GM18858 (cell line): ENCODE measurements around the gene ME1.
A peak's percentile ranks its signal among the peaks of the same experiment; 100 is the strongest.
"Not testable (repeated sequence)": the region's sequence is repeated elsewhere in the genome, so short reads cannot be mapped to it uniquely, and the experiment has no call there.

Source experiments
- ATAC-seq: cut with Tn5 transposase; IDR thresholded peaks from one replicate; pipeline ENCODE4 v1.9.1; 2021; ENCODE audit not compliant: unreplicated experiment

ME1 gene

DNA sequence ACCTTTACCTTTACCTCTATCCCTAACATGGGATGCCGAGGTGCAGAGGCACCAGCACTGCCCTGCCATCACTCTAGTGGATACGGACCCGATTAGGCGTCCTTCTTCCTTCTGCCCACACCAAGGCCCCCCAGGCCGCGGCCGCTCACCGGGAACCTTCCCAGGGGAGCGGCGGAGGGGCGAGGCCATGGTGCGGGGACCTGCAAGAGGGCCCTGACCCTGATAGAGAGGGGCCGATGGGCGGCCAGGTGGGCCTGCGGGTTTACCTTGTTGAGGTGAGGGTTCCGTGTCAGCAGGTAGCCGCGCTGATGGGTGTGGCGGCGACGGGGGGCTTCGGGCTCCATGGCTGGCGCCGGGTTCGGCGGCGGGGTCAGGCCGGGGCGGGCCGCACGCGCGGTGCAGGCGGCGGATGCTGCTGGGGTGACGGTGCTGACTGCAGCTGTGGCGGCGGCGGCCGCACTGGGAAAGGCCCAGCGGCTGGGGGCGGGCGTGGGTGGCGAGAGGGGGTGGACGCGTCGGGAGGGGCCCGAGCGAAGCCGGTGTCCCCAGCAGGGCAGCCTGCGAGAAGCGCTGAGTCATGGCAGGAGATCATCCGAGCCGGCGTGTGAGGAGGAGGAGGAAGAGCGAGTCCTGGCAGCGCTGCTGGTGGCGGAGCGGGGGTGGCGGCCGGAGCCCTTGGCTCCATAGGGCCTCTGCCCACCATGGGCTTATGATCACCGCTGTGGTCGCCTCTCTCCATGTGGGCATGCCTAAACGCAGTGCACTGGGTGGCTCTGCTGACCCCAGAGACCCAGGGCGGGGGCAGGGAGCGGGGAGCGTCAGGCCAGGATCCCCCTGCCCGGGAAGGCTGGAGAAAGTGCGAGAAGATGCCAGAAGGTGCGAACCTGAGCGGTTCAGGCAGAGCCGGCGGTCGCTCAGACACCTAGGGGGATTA, at the start of gene ME1:
Gene ME1 (minus strand): TSS at position 441 of the 934 bp plus-strand sequence. CDS start 97 bp downstream, at position 344.
- peak; percentile 64 for ATAC-seq

DNA sequence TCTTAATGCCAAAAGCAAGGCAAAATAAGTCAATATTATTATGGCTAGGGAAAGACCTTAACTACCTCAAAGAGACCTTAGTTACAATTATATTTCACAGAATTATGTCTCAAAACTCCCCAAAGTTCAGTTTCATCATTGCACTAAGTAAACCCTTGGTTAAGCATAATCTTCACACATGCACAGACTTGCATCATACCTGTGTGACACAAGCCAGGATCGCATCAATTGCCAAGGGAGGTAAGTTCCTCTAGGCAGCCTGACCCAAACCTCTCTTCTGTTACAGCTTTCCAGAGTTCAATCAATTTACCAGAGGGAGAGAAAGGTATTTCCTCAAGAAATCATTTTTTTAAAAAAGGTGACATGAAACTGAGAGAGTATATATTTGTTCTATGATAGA, 49.6 kb upstream of the ME1 start:
- no peak for ATAC-seq

DNA sequence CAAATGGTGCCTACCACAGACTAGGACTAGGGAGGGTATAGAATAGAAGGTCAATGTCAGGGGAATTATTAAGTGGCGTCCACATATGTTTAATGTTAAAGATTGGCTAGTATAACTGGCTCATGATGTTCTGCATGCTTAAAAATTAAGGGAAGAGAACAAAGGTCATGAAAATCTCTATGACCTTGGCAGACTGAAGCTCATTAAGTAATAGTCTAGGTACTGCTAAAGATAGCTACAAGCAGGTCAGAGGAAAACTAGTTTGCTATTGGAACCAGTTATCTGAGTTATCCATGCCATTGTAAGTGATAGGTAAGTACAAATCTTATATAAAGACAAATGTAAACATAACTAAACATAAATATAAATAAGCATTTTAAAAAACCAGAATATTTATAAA, 48.5 kb upstream of the ME1 start:
- no peak for ATAC-seq

DNA sequence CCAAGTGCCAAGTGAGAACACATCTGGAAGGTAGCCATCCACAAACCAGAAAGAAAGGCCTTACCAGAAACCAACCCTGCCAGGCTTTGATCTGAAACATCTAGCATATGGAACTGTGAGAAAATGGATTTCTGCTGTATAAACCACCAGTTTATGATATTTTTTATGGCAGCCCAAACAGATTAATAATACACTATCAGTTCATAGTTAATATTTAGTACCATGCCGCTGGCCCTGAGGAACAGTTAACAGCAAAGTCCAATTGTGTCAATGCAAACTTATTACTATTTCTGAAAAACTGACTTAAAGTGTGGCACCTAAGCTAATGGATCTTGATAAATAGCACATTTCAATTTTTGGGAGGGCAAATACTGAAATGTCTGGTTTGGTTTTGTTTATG, 46.1 kb upstream of the ME1 start:
- ATAC-seq, result no peak

DNA sequence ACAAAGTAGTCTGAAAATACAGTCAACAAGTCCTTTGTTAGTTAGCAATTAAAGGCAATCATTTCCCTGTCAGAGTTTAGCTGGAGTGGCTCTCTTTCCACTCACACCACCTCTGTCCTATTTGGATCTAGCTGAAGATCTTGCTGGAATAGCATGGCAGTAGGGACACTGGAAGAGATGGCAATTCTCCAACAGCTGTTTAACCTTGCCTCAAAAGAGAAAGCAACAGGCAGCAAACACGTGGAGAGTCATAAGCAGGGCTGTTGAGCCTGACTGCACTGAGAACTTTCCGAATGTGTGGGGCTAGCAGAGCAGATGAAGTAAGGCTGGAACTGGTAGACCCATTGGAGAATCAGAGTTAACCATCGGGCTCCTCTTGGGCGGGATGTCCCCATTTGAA, 43.5 kb upstream of the ME1 start:
- ATAC-seq, result no peak

DNA sequence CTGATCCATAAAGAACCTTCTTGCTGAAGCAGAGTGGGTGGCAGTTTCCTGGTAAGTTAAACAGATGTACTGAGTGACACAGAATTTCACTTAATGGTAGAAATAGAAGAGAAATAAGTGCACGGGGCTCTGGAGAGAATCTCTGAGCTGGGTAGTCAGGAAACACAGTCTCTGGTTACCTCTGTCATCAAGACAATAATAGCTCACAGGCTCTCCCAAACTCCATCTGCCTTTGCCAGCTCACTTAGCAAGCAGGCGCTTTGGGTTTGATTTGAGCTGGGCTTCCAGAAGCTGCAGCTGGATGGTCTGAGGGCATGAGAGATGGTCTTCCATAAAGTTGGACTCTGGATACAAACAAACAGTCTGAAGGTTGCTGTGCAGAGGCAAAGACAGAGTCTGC, 41.9 kb upstream of the ME1 start:
- ATAC-seq, result no peak

DNA sequence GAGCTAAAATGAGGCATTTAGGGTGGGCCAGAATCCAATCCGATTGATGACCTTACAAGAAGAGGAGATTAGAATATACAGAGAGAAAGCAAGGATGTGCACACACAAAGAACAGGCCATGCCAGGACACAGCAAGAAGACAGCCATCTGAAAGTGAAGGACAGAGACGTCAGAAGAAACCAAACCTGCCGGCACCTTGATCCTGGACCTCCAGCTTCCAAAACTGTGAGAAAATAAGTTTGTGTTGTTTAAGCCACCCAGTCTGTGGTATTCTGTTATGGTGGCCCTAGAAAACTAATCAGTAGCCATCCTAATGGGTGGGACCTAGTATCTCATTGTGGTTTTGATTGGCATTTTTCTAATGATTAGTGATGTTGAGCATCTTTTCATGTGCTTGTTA, 39.7 kb upstream of the ME1 start:
- no peak for ATAC-seq

DNA sequence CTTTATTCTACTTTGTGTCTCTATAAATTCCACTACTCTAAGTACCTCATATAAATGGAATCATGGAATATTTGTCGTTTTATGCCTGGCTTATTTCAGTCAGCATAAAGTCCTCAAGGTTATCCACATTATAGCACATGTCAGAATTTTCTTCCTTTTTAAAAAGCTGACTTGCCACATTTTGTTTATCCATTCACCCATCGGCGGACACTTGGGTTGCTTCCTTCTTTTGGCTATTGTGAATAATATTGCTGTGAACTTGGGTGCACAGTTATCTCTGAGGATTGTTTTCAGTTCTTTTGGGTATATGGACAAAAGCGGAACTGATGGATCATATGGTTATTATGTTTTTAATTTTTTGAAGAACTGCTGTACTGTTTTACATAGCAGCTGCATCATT, 39.1 kb upstream of the ME1 start:
- no peak for ATAC-seq

DNA sequence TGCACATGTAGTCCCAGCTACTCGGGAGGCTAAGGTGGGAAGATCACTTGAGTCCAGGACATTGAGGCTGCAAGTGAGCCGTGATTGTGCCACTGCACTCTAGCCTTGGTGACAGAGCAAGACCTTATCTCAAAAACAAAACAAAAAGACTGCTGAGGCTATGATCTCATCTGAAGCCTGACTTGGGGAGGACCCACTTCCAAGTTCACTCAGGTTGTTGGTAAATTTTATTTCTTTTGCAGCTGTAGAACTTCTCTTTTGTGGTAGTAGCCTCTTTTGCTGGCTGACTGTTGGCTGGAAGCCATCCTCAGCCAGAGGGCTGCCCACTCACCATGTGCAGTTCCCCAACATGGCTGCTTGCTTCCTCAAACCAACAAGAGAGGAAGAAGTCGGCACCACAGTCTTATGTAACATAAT, 36.8 kb upstream of the ME1 start:
- ATAC-seq, result no peak

DNA sequence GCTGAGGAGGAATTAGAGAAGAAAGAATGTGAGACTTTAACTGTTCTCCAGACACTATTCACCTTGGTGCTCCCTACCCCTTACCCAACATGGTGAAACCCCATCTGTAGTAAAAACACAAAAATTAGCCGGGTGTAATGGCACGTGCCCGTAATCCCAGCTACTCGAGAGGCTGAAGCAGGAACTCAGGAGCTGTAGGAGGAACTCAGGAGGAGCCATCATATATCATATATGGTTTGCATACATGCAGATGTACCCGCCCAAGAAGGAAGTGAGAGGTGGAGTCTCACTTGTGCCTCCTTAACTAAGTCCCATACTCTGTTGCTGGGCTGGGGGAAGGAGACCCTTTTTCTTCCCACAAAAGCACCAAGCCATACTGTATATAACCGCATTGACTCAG, 35.5 kb upstream of the ME1 start:
- no peak for ATAC-seq

DNA sequence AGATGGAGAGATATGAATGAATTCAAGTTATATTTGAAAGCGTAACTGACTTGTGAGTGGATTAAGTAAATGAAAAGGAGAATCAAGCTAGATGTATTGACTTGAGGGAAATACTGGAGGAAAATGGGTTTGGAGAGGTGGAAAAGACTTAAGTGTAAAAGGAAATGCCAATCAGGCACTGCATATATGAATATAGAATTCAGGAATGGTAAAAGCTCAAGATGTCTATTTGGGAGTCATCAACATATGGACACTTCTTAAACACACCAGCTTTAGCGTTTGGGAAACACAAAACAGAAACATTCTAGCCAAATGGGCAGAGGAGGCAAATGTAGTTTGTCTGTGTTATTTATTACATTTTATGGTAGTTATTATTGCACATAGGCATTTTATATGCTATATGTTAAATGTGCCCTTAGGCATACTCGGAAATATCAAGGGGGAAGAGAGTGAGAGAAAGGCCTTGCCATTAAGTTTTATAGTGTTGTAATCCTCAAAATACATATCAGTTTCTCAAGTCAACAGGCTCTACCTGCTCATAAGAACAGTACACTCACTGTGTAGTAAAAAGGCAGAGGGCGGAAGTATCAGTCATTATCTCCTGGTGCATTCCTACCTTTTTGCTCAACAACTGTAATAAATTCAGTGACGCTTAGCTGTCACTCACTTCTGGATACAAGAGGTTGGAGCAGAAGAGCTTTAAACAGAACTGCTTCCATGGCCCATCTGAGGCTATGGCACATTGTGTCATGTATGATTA, 33.7 kb upstream of the ME1 start:
- ATAC-seq, result no peak

DNA sequence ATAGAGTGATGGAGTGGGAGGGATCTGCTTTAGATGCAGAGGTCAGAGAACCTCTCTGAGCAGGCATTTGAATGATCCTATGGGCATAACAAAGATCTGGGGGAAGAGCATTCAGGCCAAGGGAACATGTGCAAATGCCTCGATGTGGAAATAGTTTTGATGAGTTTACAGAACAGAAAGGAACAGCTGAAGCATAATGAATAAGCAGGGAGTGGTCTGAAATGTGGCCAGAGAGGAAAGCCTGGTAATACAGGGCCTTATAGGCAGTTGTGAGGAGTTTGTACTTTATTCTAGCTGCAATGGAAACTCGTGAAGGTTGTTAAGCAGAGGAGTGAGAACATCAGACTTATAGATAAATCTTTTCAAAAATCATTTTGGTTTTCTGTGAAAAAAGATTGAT, 33.0 kb upstream of the ME1 start:
- ATAC-seq, result no peak

DNA sequence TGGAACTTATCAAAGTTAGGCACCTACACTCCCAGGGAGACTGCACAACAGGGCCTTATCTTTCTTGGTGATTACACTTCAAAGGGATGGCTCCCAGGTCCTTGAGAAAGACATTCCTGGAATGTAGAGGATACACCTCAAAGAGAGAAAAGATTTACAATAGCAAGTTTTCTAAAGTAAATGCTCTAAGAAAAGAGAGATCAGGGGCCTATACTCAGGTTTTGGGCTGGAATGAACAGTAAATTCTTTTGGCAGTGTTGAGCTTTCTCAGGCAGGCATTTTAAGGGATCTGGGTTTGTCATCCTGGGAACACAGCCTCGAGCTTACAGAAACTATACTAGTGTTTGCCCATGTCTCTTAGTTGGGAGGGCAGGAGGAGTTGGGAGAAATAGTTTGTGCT, 31.7 kb upstream of the ME1 start:
- ATAC-seq, result no peak

DNA sequence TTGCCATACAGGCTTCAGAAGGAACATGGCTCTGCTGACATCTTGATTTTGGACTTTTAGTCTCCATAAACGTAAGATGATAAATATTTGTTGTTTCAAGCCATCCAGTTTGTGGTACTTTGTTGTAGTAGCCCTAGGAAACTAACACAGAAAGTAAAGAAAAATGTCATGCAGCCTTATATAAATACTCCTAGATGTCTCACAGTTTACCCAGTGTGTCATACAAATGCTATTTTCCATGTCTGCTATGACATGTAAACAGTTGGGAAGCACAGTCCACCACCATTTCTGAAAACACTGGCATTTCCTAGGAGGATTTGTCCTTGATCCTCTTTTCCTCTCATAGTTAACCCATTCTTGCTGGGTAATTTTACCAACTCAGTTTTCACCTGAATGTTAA, 30.6 kb upstream of the ME1 start:
- ATAC-seq, result no peak

DNA sequence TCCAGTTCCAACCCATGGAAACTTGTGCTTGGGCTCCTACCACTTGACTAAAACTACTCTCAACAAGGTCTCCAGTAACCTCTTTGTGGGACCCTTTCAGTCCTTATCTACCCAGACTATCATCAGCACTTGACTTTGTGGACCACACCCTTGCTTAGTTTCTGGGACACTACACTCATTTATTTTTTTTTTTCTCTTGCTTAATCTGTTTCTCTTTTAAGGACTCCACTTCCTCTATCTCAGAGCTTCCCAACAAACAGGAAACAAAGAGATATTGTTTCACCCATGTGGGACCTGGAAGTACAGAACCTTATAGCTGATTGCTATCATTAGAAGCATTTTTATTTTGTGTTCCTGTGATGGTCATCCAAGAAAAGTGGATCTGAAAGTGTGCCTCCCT, 28.8 kb upstream of the ME1 start:
- no peak for ATAC-seq

DNA sequence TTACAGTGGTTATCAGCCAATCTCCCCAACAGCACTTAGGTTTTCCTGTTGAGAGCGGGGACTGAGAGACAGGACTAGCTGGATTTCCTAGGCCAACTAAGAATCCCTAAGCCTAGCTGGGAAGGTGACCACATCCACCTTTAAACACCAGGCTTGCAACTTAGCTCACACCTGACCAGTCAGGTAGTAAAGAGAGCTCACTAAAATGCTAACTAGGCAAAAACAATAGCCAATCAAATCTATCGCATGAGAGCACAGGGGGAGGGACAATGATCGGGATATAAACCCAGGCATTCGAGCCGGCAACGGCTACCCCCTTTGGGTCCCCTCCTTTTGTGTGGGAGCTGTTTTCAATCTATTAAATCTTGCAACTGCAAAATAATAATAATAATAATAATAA, 19.2 kb upstream of the ME1 start:
- not testable (repeated sequence) for ATAC-seq

DNA sequence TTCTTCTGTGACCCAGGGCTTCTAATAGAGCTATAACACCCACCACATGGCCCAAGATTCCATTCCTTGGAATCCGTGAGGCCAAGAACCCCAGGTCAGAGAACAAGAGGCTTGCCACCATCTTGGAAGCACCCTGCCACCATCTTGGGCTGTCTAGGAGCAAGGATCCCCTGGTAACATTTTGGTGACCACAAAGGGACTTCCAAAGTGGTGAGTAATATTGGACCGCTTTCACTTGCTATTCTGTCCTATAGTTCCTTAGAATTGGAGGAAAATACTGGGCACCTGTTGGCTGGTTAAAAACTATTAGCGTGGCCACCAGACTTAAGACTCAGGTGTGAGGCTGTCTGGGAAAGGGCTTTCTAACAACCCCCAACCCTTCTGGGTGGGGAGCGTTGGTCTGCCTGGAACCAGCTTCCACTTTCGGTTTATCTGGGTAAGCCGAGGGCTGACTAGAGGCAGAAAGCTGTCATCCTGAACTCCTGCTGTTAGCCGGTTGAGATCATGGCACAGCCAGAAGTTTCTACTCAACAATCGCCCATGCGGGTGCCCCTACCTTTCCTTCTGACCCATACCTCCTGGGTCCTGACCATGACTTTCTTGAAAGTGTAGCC, 13.3 kb upstream of the ME1 start:
- not testable (repeated sequence) for ATAC-seq

DNA sequence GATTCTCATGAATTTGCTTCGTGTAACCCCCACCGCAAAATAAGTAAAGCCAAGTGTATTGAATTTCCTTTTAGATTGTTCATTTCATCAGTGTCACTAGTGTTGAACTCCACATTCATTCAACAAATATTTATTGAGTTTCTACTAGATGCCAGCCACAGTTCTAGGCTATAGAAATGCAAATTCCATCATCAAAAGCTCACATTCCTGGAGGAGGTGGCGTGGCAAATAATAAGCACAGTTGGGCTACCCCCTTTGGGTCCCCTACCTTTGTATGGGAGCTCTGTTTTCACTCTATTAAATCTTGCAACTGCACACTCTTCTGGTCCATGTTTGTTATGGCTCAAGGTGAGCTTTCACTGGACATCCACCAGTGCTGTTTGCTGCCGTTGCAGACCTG, 12.7 kb upstream of the ME1 start:
- ATAC-seq, result no peak

DNA sequence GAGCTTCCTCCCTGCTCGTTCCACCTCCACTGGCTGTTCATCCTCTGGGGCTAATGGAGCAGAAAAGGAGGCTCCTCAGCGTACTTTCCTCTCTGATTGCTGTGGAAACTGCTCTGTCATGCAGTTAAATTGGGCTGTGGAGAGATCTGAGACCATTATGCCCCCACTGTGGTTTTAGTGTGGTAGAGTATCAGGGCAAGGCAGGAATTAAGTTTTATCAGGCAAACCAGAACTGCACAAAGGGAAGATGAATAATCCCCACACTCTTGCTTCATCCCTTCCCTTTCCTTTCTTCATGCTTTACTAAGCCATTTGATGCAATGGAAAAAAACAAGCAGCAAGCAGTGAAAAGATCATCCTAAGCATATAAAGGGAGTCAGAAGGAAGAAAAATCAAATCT, 11.9 kb upstream of the ME1 start:
- no peak for ATAC-seq

DNA sequence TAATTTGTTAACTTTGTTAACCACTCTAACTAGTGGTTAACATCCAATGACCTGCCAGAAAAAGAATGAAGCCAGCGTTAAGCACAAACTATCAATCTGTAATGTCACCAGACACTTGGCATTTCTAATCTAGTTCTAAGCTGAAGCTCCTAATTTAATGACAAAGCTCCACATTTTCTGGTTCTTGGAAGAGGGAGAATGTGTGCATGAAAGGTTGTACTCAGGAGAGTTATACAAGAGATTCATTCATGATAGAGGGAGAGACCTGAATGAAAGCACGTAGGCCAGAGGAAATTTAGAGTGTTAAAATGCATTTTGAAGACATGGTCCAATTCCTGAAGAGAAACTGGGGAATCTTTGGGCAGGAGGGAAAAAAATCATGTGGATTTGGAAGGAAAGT, 8.3 kb upstream of the ME1 start:
- ATAC-seq, result no peak

DNA sequence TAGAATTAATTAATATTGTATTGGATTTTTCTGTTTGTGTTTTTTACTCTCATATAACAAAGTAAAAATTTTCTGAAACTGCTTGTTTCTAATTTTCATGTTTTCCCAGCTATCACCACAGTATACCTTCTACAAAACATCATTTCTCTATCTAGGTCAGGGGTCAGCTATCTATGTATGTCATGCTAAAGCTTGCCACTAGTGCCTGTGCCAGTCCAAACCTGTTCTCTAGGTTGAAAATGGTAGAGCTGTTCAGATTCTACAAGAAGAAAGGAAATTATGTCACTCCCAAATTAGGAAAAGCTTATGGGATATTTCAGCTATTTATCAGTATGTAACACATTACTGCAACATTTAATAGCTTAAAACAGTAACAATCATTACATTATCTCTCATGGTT, 5.8 kb upstream of the ME1 start:
- ATAC-seq, result no peak

DNA sequence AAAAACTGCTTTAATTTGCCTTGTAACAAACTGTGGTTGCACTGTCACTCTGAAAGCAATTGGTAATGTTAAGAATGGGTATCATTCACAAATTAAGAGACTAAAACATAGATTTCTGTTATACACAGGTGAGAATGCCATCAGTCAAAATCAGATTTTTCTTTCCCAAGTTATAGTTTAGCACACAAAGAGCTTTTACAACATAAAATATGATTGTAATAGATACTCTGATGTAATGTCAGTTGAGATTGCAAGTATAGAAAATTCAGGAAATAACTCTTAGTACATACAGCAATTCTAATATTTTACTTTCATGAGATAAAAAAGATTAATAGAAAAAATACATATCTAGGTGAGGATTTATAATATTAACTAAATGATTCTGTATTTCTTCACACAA, 2.3 kb upstream of the ME1 start:
- ATAC-seq, result no peak
